ENCODE measurements around the gene ST3GAL4.

The ST3GAL4 gene

DNA sequence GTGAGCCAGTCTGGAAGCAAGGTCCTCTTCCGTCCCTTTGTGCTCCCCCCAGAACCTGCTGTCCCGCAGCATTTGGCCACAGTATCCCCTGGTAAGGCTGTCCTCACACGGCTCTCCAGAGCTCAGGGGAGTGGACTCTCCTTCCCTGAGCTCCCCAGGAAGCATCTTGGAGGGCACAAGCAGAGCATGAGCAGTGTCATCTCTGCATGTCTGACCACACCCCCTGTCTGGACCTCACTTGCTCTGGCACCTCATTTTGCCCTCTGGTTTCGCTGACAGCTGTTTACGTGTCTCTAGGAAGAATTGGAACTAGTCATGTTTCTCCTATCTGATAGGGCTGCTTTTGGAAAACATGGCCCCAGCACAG, 36.1 kb upstream of the ST3GAL4 start:
- TF ChIP-seq, protein P1, sequence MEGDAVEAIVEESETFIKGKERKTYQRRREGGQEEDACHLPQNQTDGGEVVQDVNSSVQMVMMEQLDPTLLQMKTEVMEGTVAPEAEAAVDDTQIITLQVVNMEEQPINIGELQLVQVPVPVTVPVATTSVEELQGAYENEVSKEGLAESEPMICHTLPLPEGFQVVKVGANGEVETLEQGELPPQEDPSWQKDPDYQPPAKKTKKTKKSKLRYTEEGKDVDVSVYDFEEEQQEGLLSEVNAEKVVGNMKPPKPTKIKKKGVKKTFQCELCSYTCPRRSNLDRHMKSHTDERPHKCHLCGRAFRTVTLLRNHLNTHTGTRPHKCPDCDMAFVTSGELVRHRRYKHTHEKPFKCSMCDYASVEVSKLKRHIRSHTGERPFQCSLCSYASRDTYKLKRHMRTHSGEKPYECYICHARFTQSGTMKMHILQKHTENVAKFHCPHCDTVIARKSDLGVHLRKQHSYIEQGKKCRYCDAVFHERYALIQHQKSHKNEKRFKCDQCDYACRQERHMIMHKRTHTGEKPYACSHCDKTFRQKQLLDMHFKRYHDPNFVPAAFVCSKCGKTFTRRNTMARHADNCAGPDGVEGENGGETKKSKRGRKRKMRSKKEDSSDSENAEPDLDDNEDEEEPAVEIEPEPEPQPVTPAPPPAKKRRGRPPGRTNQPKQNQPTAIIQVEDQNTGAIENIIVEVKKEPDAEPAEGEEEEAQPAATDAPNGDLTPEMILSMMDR (IDR thresholded peaks at IDR 0.05; ENCODE audit: borderline replicate concordance, control extremely low read depth, extremely low read depth, insufficient read depth, missing control alignments): no peak
- in situ Hi-C loops (cut with MboI; ENCODE audit: low sequenced_read_pairs, unreplicated experiment): no loop called here
- no peak for DNase-seq (ENCODE audit: low spot score)

DNA sequence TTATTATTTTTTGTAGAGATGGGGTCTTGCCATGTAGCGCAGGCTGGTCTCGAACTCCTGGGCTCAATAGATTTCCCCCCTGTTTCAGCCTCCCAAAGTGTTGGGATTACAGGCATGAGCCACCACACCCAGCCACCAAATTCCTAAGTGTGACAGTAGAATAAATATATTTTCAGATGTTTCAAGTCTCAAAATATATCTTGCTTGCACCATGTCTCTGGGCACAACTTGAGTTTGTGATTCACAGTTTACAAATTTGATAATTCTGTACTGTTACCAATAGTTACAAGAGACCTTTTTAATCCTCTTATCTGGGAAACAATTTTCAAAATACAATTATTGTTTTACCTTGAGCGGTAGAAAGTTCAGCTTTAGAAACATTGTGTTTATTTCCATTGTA, 32.5 kb upstream of the ST3GAL4 start:
- in situ Hi-C loops (cut with MboI; ENCODE audit: low sequenced_read_pairs, unreplicated experiment): no loop called here
- TF ChIP-seq, protein P1 (IDR thresholded peaks at IDR 0.05; ENCODE audit: borderline replicate concordance, control extremely low read depth, extremely low read depth, insufficient read depth, missing control alignments): no peak
- DNase-seq (ENCODE audit: low spot score): no peak

DNA sequence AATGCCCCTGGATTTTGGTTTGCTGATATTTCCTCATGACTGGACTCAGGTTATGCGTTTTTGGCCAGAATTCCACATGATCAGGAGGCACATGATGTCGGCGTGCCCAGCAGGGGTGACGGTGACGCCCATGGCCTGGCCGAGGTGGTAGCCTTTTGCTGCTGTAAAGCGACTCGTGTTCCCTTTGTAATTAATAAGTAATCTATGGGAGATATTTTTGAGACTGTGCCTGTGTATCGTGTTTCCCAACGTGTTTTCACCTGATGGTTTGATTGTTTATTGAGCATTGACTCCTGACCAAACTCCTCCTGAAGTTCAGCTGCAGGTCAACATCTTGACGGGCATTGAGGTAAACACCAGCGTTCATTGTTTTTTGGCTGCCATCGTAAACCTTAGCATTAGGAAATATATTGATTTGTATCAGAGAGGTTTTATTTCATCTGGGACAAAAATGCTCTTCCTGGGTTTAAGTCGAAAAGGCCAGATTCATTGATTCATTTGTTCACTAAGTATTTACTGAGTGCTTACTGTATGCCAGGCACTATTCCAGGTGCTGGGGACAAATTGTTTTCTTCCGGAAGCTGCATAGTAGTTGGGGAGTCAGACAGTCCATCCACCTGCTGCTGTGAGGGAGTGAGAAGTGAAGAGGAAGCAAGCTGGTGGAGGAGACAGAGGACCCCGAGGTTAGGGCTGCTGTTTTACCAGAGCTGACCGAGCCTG, 28.0 kb upstream of the ST3GAL4 start:
- TF ChIP-seq, protein P1 (IDR thresholded peaks at IDR 0.05; ENCODE audit: borderline replicate concordance, control extremely low read depth, extremely low read depth, insufficient read depth, missing control alignments): no peak
- no peak for DNase-seq (ENCODE audit: low spot score)
- in situ Hi-C loops (cut with MboI; ENCODE audit: low sequenced_read_pairs, unreplicated experiment): no loop called here

DNA sequence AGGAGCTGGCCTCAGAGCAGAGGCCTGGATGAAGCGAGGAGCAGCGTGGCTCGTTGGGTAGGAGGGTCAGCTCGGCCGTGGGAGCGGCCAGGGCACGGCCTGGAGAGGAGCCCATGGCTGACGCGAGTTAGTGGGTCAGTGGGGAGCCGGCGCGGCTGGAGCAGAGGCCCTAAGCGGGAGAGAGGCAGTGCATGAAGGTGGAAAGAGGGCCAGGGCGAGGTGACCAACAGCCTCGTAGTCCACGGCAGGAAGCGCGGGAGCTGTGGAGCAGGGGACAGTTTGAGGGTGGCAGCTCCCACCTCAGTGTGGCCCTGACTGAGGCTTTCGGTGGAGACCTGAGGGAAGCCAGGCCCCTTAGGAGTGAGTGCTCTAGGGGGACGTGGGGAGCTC, 27.5 kb upstream of the ST3GAL4 start:
- DNase-seq (ENCODE audit: low spot score): no peak
- in situ Hi-C loops (cut with MboI; ENCODE audit: low sequenced_read_pairs, unreplicated experiment): no loop called here
- TF ChIP-seq, protein P1 (IDR thresholded peaks at IDR 0.05; ENCODE audit: borderline replicate concordance, control extremely low read depth, extremely low read depth, insufficient read depth, missing control alignments): no peak

DNA sequence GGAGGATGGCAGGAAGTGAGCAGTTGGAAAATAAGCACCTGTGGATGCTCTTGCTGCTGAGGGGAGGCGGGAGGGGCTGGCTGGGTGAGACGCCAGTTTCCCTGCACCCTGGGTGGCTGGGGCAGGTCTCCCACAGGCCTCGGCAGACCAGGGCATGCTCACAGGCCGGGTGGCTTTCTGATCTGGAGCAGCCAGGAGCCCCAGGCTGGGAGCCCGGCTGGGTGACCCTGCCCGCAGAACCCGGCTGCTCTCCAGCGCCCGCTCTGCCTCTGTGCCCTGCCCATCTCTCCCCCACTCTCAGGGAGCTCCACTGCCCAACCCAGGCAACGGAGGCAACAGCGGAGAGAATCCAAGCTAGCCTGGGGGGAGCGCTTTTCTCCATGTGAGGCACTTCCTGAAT, 27.0 kb upstream of the ST3GAL4 start:
- no peak for DNase-seq (ENCODE audit: low spot score)
- TF ChIP-seq, protein P1 (IDR thresholded peaks at IDR 0.05; ENCODE audit: borderline replicate concordance, control extremely low read depth, extremely low read depth, insufficient read depth, missing control alignments): no peak
- in situ Hi-C loops (cut with MboI; ENCODE audit: low sequenced_read_pairs, unreplicated experiment): no loop called here

DNA sequence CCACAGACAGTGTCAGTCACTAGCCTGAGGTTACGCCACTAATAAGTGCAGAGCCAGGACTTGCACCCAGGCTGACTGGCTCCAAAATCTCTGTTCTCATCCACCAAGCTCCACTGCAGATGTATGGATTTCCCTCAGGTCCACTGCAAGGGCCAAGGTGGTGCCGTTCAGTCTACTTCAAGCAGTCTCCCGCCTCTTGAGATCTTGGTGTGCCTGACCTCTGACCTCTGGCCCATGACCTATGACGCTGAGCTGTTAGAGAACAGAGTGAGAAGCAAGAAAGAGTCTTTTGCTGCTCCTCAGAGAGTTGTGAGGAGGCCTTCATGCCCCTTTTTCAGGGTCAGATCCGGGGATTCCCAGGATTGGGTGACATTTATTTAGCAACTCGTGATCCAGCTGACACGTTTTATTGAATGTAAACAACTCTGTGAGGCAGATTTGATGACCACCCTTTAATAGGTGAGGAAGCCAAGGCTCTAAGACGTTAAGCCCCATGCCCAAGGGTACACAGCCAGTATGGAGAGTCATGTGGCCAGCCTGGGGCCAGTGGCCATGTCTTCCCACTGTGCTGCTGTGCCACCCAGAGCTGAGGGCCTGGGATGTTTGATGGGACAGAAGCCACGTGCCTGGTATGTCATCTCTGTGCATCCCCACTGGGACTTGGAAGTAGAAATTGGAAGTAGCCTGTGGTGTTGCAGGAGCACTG, 26.4 kb upstream of the ST3GAL4 start:
- no peak for DNase-seq (ENCODE audit: low spot score)
- in situ Hi-C loops (cut with MboI; ENCODE audit: low sequenced_read_pairs, unreplicated experiment): no loop called here
- TF ChIP-seq, protein P1 (IDR thresholded peaks at IDR 0.05; ENCODE audit: borderline replicate concordance, control extremely low read depth, extremely low read depth, insufficient read depth, missing control alignments): no peak
